Daoy (cell line): Measurements from ENCODE around the gene MAD1L1. TPM values are rescaled to one million over a fixed set of nuclear protein-coding genes. Genes with fewer than 3 reads are reported as not detected.

Experiments
- DNase-seq: peaks from one replicate; pipeline ENCODE4 v3.0.0-alpha.2; 2015; ENCODE audit warnings: low read depth
- total RNA-seq: library from RNA; depleted of rRNA; stranded (reverse); fragments of >200 nt; shearing (Covaris generic); gene quantifications from 2 replicates; pipeline ENCODE4 v1.2.3, GENCODE V29; 2014

The MAD1L1 gene
- total RNA-seq, 1 experiment from 2014 or later: 103 TPM

DNA sequence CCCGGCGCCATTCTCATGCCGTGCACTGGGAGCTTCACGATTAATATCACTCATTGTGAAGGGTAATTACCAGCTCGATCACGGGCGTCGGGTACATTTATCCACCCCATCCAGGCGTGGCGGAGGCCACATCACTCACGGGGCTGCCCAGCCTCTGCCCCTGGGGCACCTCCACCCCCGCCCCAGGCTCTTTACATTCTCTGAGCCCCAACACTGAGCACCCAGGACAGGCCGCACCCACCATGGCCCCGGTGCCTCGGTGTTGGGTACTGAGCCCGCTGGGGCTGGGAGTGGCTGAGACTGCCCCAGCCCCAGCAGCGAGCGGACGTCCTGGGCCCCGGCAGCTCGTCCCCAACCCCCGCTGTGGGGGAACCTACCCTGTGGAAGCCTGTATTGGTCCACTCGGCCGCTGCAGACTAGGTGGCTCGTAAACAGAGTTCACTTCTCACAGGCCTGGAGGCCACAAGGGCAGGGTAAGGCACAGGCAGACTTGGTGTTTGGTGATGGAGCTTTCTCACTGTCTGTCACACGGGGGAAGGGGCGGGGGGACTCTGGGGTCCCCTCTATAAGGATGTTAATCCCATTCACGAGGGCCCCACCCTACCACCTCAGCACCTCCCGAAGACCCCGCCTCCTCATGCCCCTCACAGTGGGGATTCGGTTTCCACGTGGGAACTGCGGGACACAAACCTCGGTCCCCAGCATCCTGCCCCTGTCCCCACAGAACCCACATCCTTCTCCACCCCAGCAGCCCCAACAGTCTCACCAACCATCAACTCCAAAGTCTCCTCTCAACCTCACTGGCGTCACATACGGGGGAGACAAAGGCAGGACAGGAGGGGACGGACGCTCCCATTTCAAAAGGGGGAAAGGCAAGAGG is 378.5 kb downstream of the MAD1L1 start:
- DNase-seq: no peak

DNA sequence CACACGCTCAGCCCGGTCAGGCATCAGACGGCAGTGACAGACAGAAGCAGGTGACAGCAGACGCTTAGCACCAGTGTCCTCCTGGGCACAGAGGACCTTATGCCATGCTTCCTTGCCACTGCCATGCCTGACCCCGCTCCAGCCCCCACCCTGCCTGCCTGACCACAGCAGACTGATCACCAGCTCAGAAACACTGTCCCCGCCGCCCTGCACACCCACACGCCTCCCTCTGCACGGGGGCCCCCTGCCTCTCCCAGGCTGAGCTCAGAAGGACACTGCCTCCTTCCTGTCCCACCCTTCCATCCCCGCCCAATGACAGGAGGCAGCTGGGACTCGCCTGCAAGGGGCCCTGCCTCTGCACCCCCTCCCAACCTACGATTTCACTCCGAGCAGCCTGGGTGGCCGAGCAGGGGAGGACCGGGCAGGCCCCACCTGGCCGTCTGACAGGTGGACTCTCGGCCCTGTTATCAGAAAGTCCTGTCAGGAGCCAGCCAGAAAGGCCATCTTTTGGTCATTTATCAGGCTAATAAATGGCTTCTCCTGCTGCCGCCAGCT is 379.2 kb downstream of the MAD1L1 start:
- DNase-seq: no peak

DNA sequence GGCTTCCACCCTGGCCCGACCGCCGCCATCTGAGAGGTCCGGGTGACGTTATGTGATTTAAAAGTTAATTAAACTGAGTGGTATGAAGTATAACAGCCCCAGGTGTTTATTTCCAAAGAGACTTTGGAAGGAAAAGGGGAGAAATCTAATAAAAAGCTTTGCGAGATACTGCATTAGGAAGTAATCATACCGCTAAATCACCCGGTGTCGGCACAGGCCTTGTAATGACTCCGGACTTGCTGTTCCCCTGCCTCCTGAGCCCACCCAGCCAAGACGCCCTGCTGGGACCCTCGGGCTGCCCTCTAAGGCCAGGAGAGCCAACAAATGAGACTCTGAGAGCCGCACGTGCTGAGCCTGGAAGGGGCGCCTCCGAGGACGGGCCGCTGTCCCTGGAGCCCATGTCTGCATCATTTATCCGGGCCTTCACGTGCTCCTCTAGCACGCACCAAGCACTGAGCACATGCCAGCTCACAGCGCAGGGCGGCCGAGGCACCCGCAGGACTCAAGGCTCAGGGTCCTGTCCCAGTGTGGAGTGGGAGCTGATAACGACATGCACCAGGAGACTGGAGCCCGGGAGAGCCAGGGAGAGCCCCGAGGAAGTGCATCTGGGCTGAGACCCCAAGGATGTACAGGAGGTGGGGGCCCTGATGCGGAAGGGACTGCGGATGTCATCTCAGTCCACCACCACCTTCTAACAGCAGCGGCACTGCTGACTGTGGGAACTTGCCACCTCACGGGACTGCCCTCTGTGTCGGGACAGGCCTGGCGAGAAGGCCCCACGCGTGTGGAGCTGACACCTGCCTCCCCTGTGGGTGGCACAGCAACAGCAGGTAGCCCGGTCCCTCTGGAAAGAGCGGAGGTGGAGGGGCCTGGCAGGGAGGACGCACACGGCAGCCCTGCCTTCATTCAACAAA is 380.0 kb downstream of the MAD1L1 start:
- no peak for DNase-seq

DNA sequence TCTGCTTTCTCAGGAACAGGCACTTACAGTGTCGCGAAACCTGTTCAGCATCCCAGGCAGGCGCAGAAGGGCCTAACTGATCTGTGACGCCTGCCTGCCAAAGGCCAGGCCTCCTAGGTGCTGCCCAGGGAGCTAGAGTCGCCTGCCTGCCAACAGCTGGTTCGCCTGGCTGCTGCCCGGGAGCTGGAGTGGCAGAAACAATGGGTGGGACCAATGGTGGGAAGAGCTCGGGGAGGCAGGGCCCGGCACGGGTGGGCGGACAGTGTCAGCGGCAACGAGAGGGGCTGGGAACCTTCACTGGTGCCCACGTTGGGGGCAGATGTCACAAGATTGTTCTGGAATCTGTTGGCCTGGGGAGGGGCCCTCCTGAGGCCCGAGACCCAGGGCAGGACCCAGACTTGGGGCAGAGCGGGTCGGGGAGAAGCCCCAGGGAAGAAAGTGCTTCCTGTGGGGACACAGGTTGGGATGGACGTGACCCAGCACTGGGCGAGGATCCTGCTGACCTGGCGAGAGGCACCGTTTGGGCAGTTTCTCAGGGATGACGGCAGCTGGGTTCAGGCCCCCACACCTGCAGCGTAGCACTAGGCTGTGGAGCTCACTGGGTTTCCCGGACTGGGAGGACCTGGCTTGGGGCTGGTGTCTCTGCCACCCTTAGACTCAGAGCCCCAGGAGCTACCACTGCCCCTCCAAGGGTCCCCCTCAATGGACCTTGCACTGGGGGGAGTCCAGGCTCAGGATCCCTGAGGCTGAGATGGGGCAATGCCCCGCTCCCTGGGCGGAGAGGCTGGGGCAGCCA is 380.8 kb downstream of the MAD1L1 start:
- DNase-seq: no peak

DNA sequence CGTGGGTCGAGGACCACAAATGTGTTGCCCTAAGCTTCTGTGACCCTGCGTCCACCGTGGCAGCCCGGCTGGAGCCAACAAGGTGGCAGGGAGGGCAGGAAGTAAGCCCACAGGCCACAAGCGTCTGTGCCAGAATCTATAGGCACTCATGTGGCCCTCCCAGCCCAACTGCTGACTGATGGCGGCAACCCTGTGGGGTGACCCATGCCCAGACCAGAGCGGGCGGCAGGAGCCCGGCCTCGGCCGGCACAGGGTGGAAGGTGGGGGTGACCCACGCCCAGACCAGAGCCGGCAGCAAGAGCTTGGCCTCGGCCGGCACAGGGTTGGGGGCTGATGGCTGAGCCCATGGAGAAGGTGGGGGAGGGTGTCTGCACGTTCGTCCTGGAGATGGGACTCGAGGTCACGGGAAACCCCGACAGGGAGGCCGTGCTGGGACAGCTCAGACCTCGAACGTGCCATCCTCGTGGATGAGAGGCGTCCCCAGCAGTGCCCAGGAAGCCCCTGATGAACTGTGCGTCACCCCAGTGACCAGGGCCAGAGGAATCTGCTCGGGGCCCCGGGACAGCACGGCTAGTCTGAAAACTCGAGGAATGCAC is 381.7 kb downstream of the MAD1L1 start:
- DNase-seq: no peak

DNA sequence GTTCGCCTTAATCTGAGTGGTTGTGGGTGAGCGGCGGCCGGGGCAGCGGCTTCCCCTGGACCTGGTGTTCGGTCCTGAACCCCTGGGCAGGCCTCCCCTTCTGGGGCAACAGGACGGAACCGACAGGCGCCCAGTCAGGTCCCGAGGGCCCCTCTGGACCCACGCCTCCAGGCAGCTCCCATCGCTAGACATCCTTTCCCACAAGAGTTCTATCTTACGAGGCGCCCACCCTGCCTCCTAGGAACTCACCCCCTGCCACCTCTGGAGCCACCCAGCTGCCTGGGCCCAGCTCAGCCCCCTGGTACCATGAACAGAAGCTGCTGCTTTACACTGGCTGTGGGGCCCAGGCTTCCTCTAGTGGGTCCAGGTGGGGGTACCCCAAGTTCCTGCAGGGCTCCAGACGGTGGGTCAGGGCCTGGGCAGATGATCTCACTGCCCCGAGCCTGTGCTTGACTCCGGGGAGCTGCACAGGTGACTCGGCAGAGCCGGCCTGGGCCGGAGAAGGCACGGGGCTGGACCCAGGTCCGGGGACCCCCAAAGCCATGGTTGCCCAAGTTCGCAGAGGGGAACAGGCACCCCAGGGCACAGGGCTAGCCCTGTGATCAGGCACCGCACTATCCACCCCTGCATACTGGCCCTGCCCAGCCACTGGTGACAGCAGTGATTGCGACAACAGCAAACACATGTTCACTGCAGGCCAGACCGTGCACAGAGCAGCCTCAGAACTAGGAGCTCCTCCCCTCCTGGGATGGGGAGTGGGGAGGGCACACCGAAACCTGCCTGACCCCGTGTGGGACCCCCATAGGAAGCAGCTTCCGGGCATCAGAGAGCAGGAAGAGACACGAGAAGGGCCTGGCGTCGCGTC is 382.4 kb downstream of the MAD1L1 start:
- no peak for DNase-seq

DNA sequence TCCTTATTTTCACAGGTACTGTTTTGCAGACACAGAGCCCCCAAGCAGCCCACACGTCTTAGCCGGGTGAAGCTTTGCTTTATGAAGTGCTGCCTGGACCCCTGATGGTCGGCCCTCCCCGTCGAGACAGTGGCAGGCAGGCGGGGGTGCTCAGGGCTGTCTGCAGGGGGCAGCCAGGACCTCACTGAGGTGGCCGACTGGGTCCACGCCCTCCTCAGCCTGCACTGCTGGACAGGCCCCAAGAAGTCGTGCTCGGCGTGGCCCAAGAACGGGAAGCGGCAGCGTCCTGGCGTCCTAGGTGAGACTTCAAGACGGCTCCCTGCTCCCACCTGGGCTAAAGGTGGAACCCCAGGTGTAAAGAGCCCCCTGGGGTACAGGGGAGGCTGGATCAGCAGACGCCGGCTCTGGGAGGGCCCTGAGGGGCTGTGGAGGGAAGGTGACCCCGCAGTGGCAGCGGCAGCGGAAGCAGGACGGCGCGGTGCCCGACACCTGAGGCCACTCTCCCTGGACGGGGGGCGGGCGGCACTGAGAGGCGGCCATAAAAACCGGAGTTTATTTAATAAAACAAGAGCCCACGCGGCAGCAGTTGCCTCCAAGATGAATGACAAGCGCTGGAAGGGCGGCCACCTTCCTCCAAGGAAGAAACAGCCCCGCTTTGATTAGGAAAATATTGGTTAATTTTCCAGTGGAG is 383.2 kb downstream of the MAD1L1 start:
- DNase-seq: no peak

DNA sequence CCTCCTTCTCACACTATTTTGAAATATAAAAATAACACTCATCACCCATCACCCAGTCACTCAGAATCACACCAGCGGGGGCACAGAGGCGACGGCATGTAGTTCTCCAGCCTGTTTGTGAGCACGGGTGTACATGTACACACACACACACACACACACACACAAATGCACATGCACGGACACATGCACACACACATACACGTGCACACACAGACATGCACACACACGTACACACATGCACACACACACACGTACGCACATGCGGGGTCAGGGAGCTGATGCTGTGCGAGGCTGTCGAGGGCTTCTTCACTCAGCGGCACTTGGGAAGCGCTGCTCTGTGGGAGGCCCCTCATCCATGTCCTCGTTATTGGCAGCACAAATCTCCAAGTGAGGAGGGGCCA is 383.8 kb downstream of the MAD1L1 start:
- no peak for DNase-seq

DNA sequence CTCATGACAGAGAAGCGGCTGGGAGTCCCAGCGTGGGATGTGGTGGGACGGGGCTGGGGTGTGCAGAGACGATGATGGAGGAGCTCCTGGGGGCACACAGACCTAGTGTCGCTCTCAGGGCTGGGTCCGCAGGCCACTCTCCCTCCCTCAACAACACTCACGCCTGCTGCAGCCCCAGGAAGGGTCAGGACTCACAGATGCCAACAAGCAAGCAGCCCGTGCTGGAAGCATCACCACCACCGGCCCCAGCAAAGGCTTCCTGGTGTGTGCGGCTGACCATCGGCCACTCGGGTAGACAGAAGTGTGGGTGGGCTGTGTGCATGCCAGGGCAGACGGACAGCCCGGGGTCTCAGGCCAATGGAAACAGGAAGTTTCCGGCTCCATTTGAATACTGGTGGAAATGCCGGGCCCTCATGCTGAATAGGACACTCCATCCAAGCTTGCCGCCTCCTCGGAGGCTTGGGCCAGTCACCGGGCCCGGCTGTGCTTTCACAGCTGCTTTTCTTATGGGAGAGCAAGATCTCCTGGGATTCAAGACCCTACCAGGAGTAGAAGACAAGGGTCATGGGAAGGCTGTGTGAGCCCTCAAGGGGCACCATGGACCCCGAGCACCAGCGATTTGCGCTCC is 384.6 kb downstream of the MAD1L1 start:
- DNase-seq: no peak

DNA sequence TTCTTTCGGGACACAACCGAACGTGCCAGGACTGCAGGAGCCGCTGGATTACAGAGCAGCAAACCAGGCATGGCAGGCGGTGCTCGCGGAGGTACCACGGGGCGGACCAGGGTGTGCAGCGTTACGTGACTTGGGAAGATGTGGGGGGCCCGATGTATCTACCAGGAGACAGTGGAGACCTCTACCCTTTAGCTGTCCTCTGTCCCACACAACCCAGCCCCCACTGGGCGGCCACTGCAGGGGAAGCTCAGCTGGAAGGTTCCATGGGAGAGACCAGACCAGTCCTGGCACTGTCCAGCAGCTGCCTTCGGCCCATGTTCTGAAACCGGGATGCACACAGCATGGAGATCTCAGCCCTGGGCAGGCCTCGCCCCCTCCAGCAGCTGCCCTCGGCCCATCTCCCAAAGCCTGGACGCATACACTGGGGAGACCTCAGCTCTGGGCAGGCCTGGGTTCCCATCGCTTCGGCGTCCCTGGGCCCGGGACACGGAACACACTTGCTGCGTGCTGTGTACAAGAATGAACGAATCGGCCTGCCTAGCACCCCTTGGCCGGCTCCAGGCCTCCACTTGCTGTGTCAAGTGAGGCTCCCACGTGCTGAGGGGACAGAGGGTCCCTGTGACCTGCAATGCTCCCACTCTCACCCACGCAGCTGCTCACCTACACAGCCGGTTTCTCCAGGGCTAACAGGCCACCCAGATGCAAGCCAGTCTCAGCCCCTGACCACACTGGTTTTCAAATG is 385.3 kb downstream of the MAD1L1 start:
- no peak for DNase-seq

DNA sequence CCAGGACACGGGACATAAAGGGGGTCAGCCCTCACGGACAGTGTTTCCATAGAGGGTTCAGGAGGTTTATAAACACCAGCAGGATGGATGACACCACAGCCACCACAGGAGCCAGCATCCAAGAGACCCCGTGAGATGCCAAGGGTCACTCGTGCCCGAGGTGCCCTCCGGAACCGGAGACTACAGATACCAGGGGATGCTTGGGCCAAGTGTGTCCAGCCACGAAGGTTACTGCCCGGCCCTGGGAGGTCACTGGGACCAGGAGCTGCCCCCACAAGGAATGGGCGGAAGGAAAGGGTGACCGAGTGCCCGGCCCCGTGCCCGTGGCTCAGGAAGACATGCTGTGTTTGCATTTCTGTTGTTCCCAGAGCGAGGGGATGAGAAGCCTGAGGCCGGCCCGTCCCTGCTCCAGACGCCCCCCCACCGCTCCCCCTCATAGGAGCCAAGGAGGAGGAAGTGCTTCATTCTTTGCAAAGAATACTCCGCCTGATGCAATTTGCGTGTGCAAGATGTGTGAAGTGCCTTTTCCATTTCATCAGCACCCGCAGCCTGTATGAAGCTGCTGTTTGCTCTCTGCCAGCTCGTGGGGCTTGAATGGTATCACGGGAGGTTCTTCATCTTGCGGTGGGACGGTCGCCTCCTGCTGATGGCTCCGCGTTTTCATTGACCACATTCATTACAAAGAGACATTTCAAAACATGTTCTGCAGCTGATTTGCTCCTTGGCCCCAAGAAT is 386.2 kb downstream of the MAD1L1 start:
- DNase-seq: no peak

DNA sequence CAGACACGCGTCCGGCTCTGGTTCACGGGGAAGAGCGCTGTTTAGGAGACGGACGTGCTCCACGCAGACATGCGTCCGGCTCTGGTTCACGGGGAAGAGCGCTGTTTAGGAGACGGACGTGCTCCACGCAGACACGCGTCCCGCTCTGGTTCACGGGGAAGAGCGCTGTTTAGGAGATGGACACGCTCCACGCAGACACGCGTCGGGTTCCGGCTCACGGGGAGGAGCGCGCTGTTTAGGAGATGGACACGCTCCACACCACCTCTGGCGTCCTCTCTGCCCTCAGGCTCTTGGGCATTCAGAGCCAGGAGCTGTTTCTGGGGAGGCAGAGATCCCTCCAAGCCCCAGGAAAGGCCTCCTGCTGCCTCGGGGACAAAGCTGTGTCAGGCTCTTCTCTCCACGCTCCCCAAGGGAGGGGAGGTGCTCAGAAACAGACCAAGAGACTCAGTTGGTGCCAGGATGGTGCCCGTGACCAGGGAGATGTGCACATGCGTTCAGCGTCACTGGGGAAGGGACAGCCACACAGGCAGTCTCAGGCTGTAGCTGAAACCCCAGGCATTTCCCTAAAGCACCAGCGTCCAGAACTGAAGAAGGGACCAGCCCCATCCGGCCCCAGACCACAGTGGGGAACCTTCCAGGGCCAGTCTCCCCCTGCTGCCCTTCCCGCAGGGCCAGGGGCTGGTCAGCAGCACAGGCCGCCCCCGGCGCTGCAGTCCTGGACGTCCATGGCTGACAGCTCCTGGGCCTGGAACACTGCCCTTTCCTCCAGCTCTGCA is 387.0 kb downstream of the MAD1L1 start:
- no peak for DNase-seq

DNA sequence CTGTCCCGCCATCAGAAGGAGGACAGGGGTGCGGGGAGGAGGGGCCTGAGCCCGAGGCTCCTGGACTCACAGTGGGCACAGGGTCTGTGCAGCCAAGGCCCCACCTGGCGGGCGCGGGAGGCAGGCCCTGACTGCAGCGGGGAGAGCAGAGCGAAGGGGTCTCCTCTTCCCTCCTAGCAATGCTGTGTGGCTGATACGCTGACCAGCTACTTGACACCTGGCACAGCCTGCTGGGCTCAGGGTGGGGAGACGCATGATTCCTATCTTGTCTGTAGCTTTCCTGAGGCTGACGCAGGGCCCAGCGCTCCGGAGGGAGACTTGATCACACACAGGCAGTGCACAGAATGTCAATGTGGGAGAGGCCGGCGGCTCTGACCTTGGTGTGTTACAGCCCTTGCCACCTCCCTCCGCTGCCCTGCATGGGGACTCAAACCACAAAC is 387.8 kb downstream of the MAD1L1 start:
- DNase-seq: no peak

DNA sequence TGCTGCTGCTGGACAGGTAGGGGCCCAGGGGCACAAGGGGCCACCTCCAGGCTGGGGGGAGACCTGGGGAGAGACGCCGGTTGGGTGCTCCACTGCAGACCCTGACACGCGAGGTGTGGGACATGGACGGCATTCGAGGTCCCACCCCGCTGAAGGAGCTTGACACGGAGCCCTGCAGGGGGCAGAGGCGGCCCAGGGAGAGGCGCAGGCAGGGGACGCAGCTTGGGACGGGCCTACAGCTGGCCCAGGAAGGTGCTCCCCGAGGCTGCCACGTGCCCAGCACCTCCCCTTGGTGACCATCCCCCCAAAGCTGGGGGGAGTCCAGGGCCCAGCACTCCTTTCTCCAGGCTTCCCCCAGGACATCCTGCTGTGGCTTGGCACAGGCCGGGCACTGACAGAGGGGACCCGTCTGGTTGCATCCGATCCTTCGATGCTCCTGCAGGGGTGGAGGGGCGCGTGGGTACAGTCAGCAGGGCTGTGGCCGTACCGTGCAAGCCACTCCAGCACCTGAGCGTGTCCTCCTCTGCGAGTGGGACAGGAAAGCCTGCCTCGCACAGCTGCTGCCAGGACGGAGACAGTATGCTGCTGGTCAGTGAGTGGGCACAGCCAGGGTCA is 388.3 kb downstream of the MAD1L1 start:
- DNase-seq: no peak

DNA sequence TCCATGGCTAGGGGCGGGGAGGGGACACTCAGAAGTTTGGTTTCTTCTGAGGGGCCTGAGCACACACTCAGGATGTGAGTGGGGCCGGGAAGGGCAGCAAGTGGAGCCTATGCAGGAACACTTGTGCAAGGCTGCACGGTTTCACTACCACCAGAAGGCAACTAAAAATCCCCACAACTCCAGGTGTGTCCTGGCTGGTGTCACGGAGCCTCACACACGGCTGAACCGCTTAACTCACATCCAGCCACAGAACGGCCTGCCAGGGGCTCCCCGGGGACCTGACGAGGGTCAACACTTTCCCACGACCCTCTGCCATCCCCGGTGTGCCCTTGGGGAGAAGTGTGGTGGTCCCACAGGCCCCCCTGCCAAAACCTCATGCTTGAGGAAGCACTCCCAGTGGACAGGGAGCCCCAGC is 388.8 kb downstream of the MAD1L1 start:
- DNase-seq: no peak

DNA sequence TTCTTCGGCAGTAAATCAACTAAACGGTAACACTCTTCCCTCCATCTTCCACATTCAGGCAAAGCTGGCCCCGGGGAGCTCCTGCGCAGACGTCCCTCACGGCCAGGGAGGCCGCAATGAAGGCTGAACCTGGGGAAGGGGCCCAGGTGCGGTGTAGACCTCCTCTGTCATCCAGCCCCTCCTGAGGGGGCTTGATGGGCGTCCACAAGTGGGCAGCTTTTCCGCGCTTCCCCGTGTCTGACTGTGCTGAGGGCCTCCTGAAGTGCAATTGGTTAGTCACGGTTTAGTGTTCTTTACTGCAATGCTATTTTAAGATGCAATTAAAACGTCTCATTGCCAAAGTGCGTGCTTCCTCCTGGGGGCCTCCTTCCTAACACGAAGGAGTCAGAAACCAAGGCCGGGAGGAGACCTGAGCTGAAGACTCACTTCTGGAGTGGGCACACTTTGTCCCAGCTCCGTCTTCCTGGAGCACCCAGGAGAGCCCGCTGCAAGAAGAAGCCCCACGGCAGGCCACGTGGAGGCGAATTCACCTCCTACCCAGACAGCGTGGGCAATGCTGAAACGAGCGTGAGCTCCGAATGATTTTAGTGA is 389.4 kb downstream of the MAD1L1 start:
- DNase-seq: no peak
